ENCODE measurements around the gene RIOK2.

RIOK2 gene

GRCh38 chr5:97121848-97122247 lies 61.2 kb downstream of the RIOK2 start:
- Histone ChIP-seq H3K9me2 (ENCODE audit: low read depth, low read length) (no peaks in the 10 kb centered on the region), H3K9me3 (ENCODE audit: low read length) (no peaks in the 10 kb centered on the region), H3K27me3 (ENCODE audit: insufficient read depth, low read length) (no peaks in the 10 kb centered on the region), H3K36me3 (ENCODE audit: insufficient read depth, low read length) (no peaks in the 10 kb centered on the region), H3K27ac (ENCODE audit: low read depth, low read length, poor library complexity, severe bottlenecking) (no peak overlapping the region), H3K4me3 (ENCODE audit: low read depth, low read length, poor library complexity, severe bottlenecking) (no peak overlapping the region), H2AFZ (ENCODE audit: low read length) (no peak overlapping the region), H3K9ac (ENCODE audit: low read length) (no peak overlapping the region), H3K4me1 (ENCODE audit: insufficient read depth, low read length, severe bottlenecking) (peaks cover 5% of the 10 kb centered on the region), H3F3A (ENCODE audit: insufficient read depth, low read length) (no peaks in the 10 kb centered on the region), H3K4me2 (ENCODE audit: low read length) (no peak overlapping the region), H4K20me1 (ENCODE audit: insufficient read depth, low read length) (no peaks in the 10 kb centered on the region), H3K79me2 (ENCODE audit: insufficient read depth, low read length) (no peaks in the 10 kb centered on the region)
- TF ChIP-seq EZH2 (IDR thresholded peaks at IDR 0.05; ENCODE audit: borderline replicate concordance, low read length) (no peak), CTCF (IDR thresholded peaks at IDR 0.05; ENCODE audit: low read length) (no peak)

GRCh38 chr5:97120195-97120594 lies 62.9 kb downstream of the RIOK2 start:
- no peaks in the 10 kb centered on the region for H3F3A ChIP-seq (ENCODE audit: insufficient read depth, low read length)
- no peaks in the 10 kb centered on the region for H3K27me3 ChIP-seq (ENCODE audit: insufficient read depth, low read length)
- H3K4me3 ChIP-seq (ENCODE audit: low read depth, low read length, poor library complexity, severe bottlenecking), result no peak overlapping the region
- H4K20me1 ChIP-seq (ENCODE audit: insufficient read depth, low read length), result no peaks in the 10 kb centered on the region
- H3K36me3 ChIP-seq (ENCODE audit: insufficient read depth, low read length), result no peaks in the 10 kb centered on the region
- no peak overlapping the region for H2AFZ ChIP-seq (ENCODE audit: low read length)
- no peak overlapping the region for H3K9ac ChIP-seq (ENCODE audit: low read length)
- no peak overlapping the region for H3K4me2 ChIP-seq (ENCODE audit: low read length)
- H3K27ac ChIP-seq (ENCODE audit: low read depth, low read length, poor library complexity, severe bottlenecking), result no peak overlapping the region
- H3K79me2 ChIP-seq (ENCODE audit: insufficient read depth, low read length), result no peaks in the 10 kb centered on the region
- peaks cover 5% of the 10 kb centered on the region for H3K4me1 ChIP-seq (ENCODE audit: insufficient read depth, low read length, severe bottlenecking)
- H3K9me2 ChIP-seq (ENCODE audit: low read depth, low read length), result no peaks in the 10 kb centered on the region
- TF ChIP-seq EZH2 (IDR thresholded peaks at IDR 0.05; ENCODE audit: borderline replicate concordance, low read length) (no peak), CTCF (IDR thresholded peaks at IDR 0.05; ENCODE audit: low read length) (no peak)
- H3K9me3 ChIP-seq (ENCODE audit: low read length), result no peaks in the 10 kb centered on the region

GRCh38 chr5:97119007-97119390 lies 64.0 kb downstream of the RIOK2 start:
- no peak overlapping the region for H3K27ac ChIP-seq (ENCODE audit: low read depth, low read length, poor library complexity, severe bottlenecking)

More at GRCh38 chr5:97119007-97119390, 64.0 kb downstream of the RIOK2 start:
- peaks cover 5% of the 10 kb centered on the region for H3K4me1 ChIP-seq (ENCODE audit: insufficient read depth, low read length, severe bottlenecking)
- no peak overlapping the region for H3K9ac ChIP-seq (ENCODE audit: low read length)
- no peak overlapping the region for H3K4me2 ChIP-seq (ENCODE audit: low read length)
- H2AFZ ChIP-seq (ENCODE audit: low read length), result no peak overlapping the region
- H3K9me3 ChIP-seq (ENCODE audit: low read length), result no peaks in the 10 kb centered on the region
- H3K9me2 ChIP-seq (ENCODE audit: low read depth, low read length), result no peaks in the 10 kb centered on the region
- TF ChIP-seq CTCF (IDR thresholded peaks at IDR 0.05; ENCODE audit: low read length) (no peak), EZH2 (IDR thresholded peaks at IDR 0.05; ENCODE audit: borderline replicate concordance, low read length) (no peak)
- no peaks in the 10 kb centered on the region for H4K20me1 ChIP-seq (ENCODE audit: insufficient read depth, low read length)
- H3K36me3 ChIP-seq (ENCODE audit: insufficient read depth, low read length), result no peaks in the 10 kb centered on the region
- H3K79me2 ChIP-seq (ENCODE audit: insufficient read depth, low read length), result no peaks in the 10 kb centered on the region
- H3K27me3 ChIP-seq (ENCODE audit: insufficient read depth, low read length), result no peaks in the 10 kb centered on the region
- no peak overlapping the region for H3K4me3 ChIP-seq (ENCODE audit: low read depth, low read length, poor library complexity, severe bottlenecking)
- H3F3A ChIP-seq (ENCODE audit: insufficient read depth, low read length), result no peaks in the 10 kb centered on the region

All from OCI-LY1 (cell line).